Skeletal muscle tissue (tissue), 4 donors: ENCODE measurements around the gene PLEKHA8. TPM values are rescaled to one million over a fixed set of nuclear protein-coding genes. Genes with fewer than 3 reads are reported as not detected.
A peak's percentile ranks its signal among the peaks of the same experiment; 100 is the strongest.

Source experiments
- H3K27ac ChIP-seq: one replicate; pipeline ENCODE4 v1.7.0; 2013; ENCODE audit warnings: mild to moderate bottlenecking, low read depth, low read length, inconsistent platforms
- H3K27me3 ChIP-seq, 3 donors: one replicate each; pipeline ENCODE4 v1.7.0; 2013; ENCODE audit warnings: low read length in 3 of 3; ENCODE audit not compliant: control insufficient read depth in 3 of 3, insufficient read depth in 3 of 3
- H3K36me3 ChIP-seq, 3 donors: one replicate each; pipeline ENCODE4 v1.7.0; 2013; ENCODE audit warnings: low read length in 3 of 3; ENCODE audit not compliant: control insufficient read depth in 3 of 3, insufficient read depth in 3 of 3
- H3K4me1 ChIP-seq, 3 donors: one replicate each; pipeline ENCODE4 v1.7.0; 2013; ENCODE audit warnings: low read length in 3 of 3, mild to moderate bottlenecking in 3 of 3; ENCODE audit not compliant: control insufficient read depth in 3 of 3, insufficient read depth in 3 of 3
- H3K4me3 ChIP-seq, 3 donors: one replicate each; pipeline ENCODE4 v1.7.0; 2013; ENCODE audit warnings: low read length in 3 of 3
- H3K9ac ChIP-seq, 3 donors: one replicate each; pipeline ENCODE4 v1.7.0; 2013; ENCODE audit warnings: low read length in 3 of 3, mild to moderate bottlenecking in 3 of 3, moderate library complexity in 2 of 3, low read depth in 1 of 3
- H3K9me3 ChIP-seq, 3 donors: one replicate each; pipeline ENCODE4 v1.7.0; 2013; ENCODE audit warnings: low read length in 3 of 3; ENCODE audit not compliant: control insufficient read depth in 3 of 3
- total RNA-seq: library from RNA; depleted of rRNA; stranded (reverse); fragments of >200 nt; gene quantifications from one replicate; pipeline ENCODE4 v1.2.3, GENCODE V29; 2014
- donor health status: Osteomylitis.

Gene PLEKHA8
- total RNA-seq, 1 donor from 2014 or later = 6.8 TPM

DNA sequence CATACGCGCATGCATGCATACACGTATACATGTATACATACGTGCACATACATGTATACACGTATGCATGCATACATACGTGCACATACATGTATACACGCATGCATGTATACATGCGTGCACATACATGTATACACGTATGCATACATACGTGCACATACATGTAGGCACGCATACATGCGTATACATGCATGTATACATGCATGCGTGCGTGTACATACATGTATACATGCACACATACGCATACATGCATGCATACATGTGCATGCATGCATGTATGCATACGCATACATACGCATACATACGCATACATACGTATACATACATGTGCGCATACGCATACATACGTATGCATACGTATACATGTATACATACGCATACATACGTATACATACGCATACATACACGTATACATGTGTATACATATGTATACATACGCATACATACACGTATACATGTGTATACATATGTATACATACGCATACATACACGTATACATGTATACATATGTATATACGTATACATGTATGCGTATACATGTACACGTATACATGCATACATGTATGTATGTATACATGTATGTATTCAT, 87.6 kb downstream of the PLEKHA8 start:
- H3K9ac ChIP-seq = no peak overlapping the region
- H3K9me3 ChIP-seq = peaks cover 0 to 2% (median 0%) of the 10 kb centered on the region in 3 donors
- no peak overlapping the region for H3K4me3 ChIP-seq
- no peaks in the 10 kb centered on the region for H3K27me3 ChIP-seq
- no peak overlapping the region for H3K27ac ChIP-seq
- no peaks in the 10 kb centered on the region for H3K36me3 ChIP-seq
- peaks cover 10 to 18% (median 12%) of the 10 kb centered on the region in 3 donors for H3K4me1 ChIP-seq

DNA sequence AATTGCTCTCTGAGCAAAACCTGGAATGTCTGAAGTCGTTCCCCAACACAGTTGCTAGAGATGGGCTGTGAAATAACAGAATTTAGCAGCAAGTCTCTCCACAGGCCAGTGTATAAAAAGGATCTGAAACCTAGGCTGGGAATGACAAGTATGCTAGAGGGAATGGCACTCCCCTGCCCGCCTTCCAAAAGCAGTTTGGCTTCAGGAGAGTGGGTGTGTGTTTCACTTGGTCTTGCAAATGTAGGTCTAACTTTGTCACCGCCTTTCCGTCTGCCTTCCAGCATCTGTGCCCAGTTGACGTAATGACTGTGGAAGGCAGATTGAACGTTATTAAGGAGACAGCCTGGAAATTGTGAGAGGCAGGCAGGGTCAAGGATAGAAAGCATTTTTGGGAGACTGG, 88.6 kb downstream of the PLEKHA8 start:
- no peaks in the 10 kb centered on the region for H3K36me3 ChIP-seq
- H3K4me3 ChIP-seq = peak overlapping the region in 2 of 3 donors; percentile 25 to 32
- peak overlapping the region; percentile 59 for H3K27ac ChIP-seq
- peak overlapping the region in 2 of 3 donors; percentile 46 to 57 for H3K9ac ChIP-seq
- H3K4me1 ChIP-seq = peaks cover 10 to 18% (median 12%) of the 10 kb centered on the region in 3 donors
- peaks cover 0 to 2% (median 0%) of the 10 kb centered on the region in 3 donors for H3K9me3 ChIP-seq
- no peaks in the 10 kb centered on the region for H3K27me3 ChIP-seq

DNA sequence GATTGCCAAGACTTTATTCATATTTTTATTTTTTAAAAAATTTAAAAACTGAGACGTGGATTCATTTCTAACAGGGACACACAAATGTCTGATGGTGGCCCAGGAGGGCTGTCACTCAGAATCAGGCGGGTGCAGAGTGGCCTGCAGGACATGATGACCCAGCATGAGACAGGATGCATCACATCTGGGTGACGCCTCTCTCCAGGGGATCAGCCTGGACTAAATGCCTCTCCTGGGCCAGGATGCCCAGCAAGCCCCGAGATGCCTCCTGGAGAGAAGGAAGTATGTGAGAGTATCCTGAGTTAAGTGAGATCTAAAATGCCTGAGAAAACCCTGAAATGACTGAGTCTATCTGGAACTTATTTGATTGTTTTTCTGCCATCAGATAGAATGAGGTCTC, 89.7 kb downstream of the PLEKHA8 start:
- no peaks in the 10 kb centered on the region for H3K36me3 ChIP-seq
- no peak overlapping the region for H3K4me3 ChIP-seq
- H3K9ac ChIP-seq = no peak overlapping the region
- H3K9me3 ChIP-seq = peaks cover 0 to 1% (median 0%) of the 10 kb centered on the region in 3 donors
- H3K27ac ChIP-seq = no peak overlapping the region
- no peaks in the 10 kb centered on the region for H3K27me3 ChIP-seq
- H3K4me1 ChIP-seq = peaks cover 10 to 18% (median 12%) of the 10 kb centered on the region in 3 donors

- peaks cover 10 to 18% (median 12%) of the 10 kb centered on the region in 3 donors for H3K4me1 ChIP-seq
- H3K27me3 ChIP-seq = no peaks in the 10 kb centered on the region
- no peaks in the 10 kb centered on the region for H3K36me3 ChIP-seq
- no peak overlapping the region for H3K4me3 ChIP-seq
- no peak overlapping the region for H3K27ac ChIP-seq
- no peak overlapping the region for H3K9ac ChIP-seq
- no peaks in the 10 kb centered on the region for H3K9me3 ChIP-seq
Observed at GRCh38 chr7:30119890-30120577, 91.8 kb downstream of the PLEKHA8 start.

DNA sequence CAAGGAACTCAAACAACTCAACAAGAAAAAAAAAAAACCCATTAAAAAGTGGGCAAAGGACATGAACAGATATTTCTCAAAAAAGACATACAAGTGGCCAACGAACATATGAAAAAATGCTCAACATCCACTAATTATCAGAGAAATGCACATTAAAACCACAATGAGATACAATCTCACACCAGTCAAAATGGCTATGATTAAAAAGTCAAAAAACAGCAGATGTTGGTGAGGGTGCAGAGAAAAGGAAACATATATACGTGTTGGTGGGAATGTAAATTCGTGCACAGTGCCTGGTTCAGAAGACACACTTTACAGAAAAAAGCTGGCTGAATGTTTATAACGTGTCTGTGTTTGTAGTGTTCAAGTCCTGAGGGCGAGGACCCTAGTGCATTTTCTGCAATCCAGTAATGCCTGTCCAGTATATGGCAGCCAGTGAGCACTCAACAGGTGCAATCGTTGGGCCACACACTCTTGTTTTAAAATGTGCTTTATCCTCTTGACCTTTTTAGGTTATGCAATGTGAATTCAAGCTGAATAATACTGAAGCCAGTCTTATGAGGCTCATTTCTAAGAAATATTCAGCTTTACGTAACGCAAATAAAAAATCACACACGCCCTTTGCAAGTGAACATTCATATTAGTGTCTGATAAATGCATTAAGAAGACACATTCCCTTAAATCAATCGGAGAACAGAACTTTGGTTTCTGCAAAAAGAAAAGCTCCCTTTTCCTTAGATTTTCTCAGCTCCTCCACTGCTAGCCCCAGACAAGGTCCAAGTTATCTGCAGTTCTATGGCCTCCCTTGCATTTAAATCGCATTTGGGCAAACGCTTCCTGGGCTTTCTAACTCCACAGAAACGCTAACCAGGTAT, 105.8 kb downstream of the PLEKHA8 start:
- Histone ChIP-seq H3K4me3 (peak overlapping the region; percentile 66 to 85 (median 68)), H3K4me1 (peaks cover 9 to 19% (median 14%) of the 10 kb centered on the region in 3 donors), H3K9ac (peak overlapping the region in 2 of 3 donors; percentile 64 to 77), H3K27ac (peak overlapping the region; percentile 50), H3K27me3 (no peaks in the 10 kb centered on the region), H3K9me3 (no peaks in the 10 kb centered on the region), H3K36me3 (no peaks in the 10 kb centered on the region)

DNA sequence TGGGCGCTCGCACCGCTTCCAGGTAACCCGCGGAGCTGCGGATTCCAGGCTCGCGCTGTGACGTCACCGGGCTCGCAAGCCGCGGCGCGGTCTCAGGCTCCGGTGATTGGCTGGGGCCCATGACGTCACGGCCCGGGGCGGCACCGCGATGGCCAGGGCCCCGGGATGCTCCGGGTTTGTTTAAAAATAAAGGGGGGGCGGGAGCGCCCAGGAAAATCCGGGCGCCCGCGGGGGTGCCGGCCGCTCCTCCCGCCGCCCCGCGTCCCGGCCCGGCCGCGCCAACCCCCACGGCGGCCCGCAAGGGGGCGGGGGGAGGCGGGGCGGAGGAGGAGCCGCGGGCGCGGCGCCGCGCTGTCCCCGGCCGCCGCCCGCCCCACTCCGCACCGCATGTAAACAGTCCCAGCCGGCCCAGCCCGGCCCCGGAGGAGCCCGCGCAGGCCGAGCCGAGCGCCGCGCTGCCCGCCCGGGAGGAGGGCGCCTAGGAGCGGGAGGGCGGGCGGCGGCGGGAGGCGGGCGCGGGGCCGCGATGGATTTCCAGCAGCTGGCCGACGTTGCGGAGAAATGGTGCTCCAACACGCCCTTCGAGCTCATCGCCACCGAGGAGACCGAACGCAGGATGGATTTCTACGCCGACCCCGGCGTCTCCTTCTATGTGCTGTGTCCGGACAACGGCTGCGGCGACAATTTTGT, 106.5 kb downstream of the PLEKHA8 start, which contains the start of gene MTURN:
MTURN (plus strand) TSS at position 376 of the 690 bp plus-strand sequence; CDS start at position 527, 151 bp downstream.
- H3K4me1 ChIP-seq = peaks cover 11 to 23% (median 14%) of the 10 kb centered on the region in 3 donors
- H3K4me3 ChIP-seq = peak within 1 kb of the TSS; percentile 88 to 90 (median 90)
- H3K9me3 ChIP-seq = no peaks in the 10 kb centered on the region

DNA sequence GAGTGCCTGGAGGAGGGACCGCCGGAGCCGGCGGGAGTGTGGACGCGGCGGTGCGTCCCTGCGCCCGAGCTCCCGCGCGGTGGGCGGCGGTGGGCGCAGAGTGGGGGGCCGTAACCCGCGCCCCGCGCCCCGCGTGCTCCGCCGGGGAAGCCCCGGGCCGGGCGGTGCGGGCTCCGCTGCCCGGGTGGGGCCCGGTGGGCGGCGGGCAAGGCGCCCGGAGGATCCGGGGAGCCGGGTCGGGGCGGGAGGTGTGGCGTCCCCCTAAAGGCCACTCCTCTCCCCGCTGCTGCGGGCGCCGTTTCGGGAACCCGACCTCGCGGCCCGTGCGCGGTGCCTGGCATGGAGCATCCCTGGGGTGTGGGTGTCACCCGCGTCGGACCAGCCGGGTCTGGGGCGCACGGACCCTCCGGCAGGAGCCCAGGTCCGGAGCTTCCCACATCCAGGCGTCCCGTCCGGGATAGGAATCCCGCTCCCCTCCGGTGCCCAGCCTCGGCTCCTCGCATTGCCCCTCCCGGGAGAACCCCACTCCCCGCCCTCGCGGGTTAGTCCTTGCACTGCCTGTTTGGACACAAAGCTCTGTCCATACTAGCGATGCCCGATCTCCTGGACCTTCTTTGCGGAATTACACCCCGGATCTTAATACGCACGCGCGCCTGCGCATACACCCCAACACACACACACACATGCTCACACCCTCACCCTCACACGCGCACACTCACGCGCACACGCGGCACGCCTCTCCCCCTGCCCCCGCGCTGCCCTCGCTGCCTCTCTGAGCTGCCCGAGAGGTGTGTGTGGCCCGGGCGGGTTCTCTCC, 107.3 kb downstream of the PLEKHA8 start:
- Histone ChIP-seq H3K4me3 (peak overlapping the region; percentile 88 to 90 (median 90)), H3K9ac (peak overlapping the region; percentile 83 to 88 (median 88)), H3K9me3 (no peaks in the 10 kb centered on the region), H3K36me3 (no peaks in the 10 kb centered on the region), H3K27ac (peak overlapping the region; percentile 50), H3K27me3 (no peaks in the 10 kb centered on the region), H3K4me1 (peaks cover 13 to 26% (median 14%) of the 10 kb centered on the region in 3 donors)

More for the DNA sequence above, 106.5 kb downstream of the PLEKHA8 start, which contains the start of gene MTURN:
- Histone ChIP-seq H3K9ac (peak within 1 kb of the TSS; percentile 83 to 88 (median 88)), H3K36me3 (no peaks in the 10 kb centered on the region), H3K27me3 (no peaks in the 10 kb centered on the region), H3K27ac (peak within 1 kb of the TSS; percentile 50)

DNA sequence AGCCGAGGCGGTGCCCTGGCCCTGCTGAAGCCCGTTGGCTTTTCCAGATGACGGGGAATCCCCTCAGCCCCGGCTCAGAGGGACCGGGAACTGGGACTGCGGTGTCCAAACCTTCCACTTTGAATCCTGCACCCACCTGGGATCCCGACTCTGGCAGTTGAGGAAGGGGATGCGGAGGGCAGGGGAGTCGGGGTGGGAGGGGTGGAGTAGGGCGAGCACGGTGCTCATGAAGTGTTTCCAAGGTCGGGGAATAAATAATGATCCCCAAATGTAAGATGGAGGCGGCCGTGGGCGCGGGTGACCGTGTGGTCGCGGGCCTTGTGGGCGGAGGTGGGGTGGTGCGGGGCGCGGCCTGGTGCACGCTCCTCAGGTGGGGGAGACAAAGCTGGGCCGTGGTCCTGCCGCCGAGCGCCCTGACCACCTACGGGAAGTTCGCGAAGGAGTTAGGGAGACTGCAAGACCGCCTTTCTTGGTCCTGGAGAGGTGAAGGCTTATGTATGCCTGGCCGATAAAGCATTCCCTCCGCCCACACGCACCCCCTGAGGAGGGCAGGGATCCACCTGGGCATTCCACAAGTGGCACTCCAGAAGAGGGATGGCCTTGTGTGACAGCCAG, 108.0 kb downstream of the PLEKHA8 start:
- Histone ChIP-seq H3K27ac (peak overlapping the region; percentile 50), H3K4me1 (peaks cover 13 to 26% (median 14%) of the 10 kb centered on the region in 3 donors), H3K4me3 (peak overlapping the region; percentile 88 to 90 (median 90)), H3K27me3 (no peaks in the 10 kb centered on the region), H3K9me3 (no peaks in the 10 kb centered on the region), H3K9ac (peak overlapping the region; percentile 83 to 88 (median 88)), H3K36me3 (no peaks in the 10 kb centered on the region)
